Fibroblast of lung (primary cell): ENCODE results near the gene BABAM2. TPM values are rescaled to one million over a fixed set of nuclear protein-coding genes. Genes with fewer than 3 reads are reported as not detected.

Experiments
- DNase-seq, 2 donors: peaks; one replicate each; pipeline versions ENCODE4 v3.0.0 to v3.0.0-alpha.2; 2010; ENCODE audit warnings: low read depth in 2 of 2
- H2AFZ ChIP-seq: 2 replicates; pipeline ENCODE4 v1.5.1; 2012; ENCODE audit warnings: low read length, control low read depth, inconsistent platforms
- H3K27ac ChIP-seq: 2 replicates; pipeline ENCODE4 v1.5.1; 2011; ENCODE audit warnings: low read length, control low read depth; ENCODE audit not compliant: insufficient read depth
- H3K27me3 ChIP-seq: 2 replicates; pipeline ENCODE4 v1.5.1; 2011; ENCODE audit warnings: mild to moderate bottlenecking, low read length; ENCODE audit not compliant: control insufficient read depth, insufficient read depth
- H3K36me3 ChIP-seq: 2 replicates; pipeline ENCODE4 v1.5.1; 2011; ENCODE audit warnings: low read length; ENCODE audit not compliant: control insufficient read depth, insufficient read depth
- H3K4me1 ChIP-seq: 2 replicates; pipeline ENCODE4 v1.5.1; 2011; ENCODE audit warnings: low read length; ENCODE audit not compliant: control insufficient read depth, insufficient read depth; ENCODE audit errors: extremely low read depth
- H3K4me2 ChIP-seq: 2 replicates; pipeline ENCODE4 v1.5.1; 2011; ENCODE audit warnings: low read length, control low read depth; ENCODE audit not compliant: insufficient read depth; ENCODE audit errors: extremely low read depth
- H3K4me3 ChIP-seq, 4 experiments: fragments of 200-600 bp in 1 of 4; sonication (generic) in 1 of 4; replicated peaks in 1 of 4; 2 replicates each; pipeline ENCODE4 v1.5.1; 2011 to 2016; ENCODE audit warnings: low read length in 4 of 4, low read depth in 3 of 4, mild to moderate bottlenecking in 3 of 4, control low read depth in 2 of 4, inconsistent platforms in 1 of 4, mixed read lengths in 1 of 4; ENCODE audit not compliant: insufficient read depth in 1 of 4; ENCODE audit errors: control extremely low read depth in 1 of 4
- H3K79me2 ChIP-seq: 2 replicates; pipeline ENCODE4 v1.5.1; 2012; ENCODE audit warnings: mild to moderate bottlenecking, low read length, inconsistent platforms; ENCODE audit not compliant: control insufficient read depth, insufficient read depth
- H3K9ac ChIP-seq: 2 replicates; pipeline ENCODE4 v1.5.1; 2011; ENCODE audit warnings: mild to moderate bottlenecking, low read length, control low read depth; ENCODE audit not compliant: insufficient read depth
- H3K9me3 ChIP-seq: 2 replicates; pipeline ENCODE4 v1.5.1; 2012; ENCODE audit warnings: low read depth, low read length; ENCODE audit not compliant: control insufficient read depth, insufficient read depth
- H4K20me1 ChIP-seq: 2 replicates; pipeline ENCODE4 v1.5.1; 2011; ENCODE audit warnings: low read length; ENCODE audit not compliant: control insufficient read depth, insufficient read depth; ENCODE audit errors: extremely low read depth
- CTCF ChIP-seq, 2 donors: IDR thresholded peaks in 1 of 2; conservative IDR thresholded peaks in 1 of 2; 1 replicate in 1 of 2; 2 replicates in 1 of 2; pipeline ENCODE4 v1.5.1; 2011 to 2012; ENCODE audit warnings: low read length in 2 of 2, control low read depth in 1 of 2, inconsistent platforms in 1 of 2, low read depth in 1 of 2, mild to moderate bottlenecking in 1 of 2
- EZH2 ChIP-seq: IDR thresholded peaks from 2 replicates; pipeline ENCODE4 v1.5.1; 2012; ENCODE audit warnings: low read length, control low read depth, mild to moderate bottlenecking; ENCODE audit errors: missing control alignments
- polyA plus RNA-seq, 2 donors: library from polyadenylated mRNA; depleted of rRNA in 1 of 2; stranded (reverse) in 1 of 2; unstranded in 1 of 2; fragments of >200 nt; gene quantifications; 2 replicates each; pipeline ENCODE4 v1.2.1, GENCODE V29; 2011 to 2012; ENCODE audit warnings: missing spikeins in 1 of 2
- total RNA-seq: library from RNA; depleted of rRNA; stranded (reverse); fragments of >200 nt; gene quantifications from 2 replicates; pipeline ENCODE4 v1.2.1, GENCODE V29; 2014

The BABAM2 gene
- total and polyA plus RNA-seq, 2 donors (not counting 1 experiment from before 2014, with no cell fraction given): 25.6 to 33.4 TPM

GRCh38 chr2:28202719-28203118, 312.2 kb downstream of the BABAM2 start:
- no peak for TF ChIP-seq CTCF (conservative IDR thresholded peaks at IDR 0.05 in 1 of 2, IDR thresholded peaks at IDR 0.05 in 1 of 2; ENCODE audit: low read depth in 1 of 2, low read length in 2 of 2)
- no peak for TF ChIP-seq EZH2
- Histone ChIP-seq H3K9ac (no peak overlapping the region), H3K79me2 (no peaks in the 10 kb centered on the region), H3K4me1 (no peaks in the 10 kb centered on the region), H3K9me3 (no peaks in the 10 kb centered on the region), H3K27me3 (no peaks in the 10 kb centered on the region), H4K20me1 (no peaks in the 10 kb centered on the region), H3K27ac (no peak overlapping the region), H3K4me2 (no peak overlapping the region), H2AFZ (no peak overlapping the region), H3K36me3 (no peaks in the 10 kb centered on the region), H3K4me3 (no peak overlapping the region)
- DNase-seq: no peak

GRCh38 chr2:28206762-28207161, 316.2 kb downstream of the BABAM2 start:
- no peaks in the 10 kb centered on the region for H3K9me3 ChIP-seq
- H3K79me2 ChIP-seq: no peaks in the 10 kb centered on the region
- no peaks in the 10 kb centered on the region for H3K36me3 ChIP-seq
- H3K27ac ChIP-seq: no peak overlapping the region
- no peak overlapping the region for H3K4me3 ChIP-seq
- no peak overlapping the region for H2AFZ ChIP-seq
- no peaks in the 10 kb centered on the region for H4K20me1 ChIP-seq
- no peak for TF ChIP-seq CTCF (conservative IDR thresholded peaks at IDR 0.05 in 1 of 2, IDR thresholded peaks at IDR 0.05 in 1 of 2; ENCODE audit: low read depth in 1 of 2, low read length in 2 of 2)
- no peak for TF ChIP-seq EZH2
- DNase-seq: peak in 1 of 2 donors; percentile 34
- no peak overlapping the region for H3K9ac ChIP-seq
- H3K4me1 ChIP-seq: no peaks in the 10 kb centered on the region
- H3K4me2 ChIP-seq: no peak overlapping the region
- H3K27me3 ChIP-seq: no peaks in the 10 kb centered on the region

DNA sequence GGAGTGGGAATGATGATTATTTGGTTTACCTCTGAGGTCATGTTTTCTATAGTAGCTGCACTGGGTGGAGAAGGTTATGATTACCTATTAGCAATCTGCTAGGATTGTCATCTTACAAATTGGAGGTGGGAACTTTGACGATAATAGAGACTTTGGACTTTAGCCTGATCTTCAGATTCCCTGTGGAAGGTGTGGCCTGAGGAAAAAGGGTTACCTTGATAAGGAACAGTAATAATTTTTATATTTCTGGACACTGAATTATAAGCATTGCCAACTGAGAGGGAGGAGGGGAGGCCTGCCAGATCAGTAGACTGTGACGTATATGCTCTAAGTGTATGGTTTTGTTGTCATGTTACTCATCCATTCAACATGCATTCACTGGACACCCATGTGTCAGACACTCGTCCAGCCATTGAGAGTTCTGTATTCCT, 318.7 kb downstream of the BABAM2 start:
- Histone ChIP-seq H3K4me3 (no peak overlapping the region), H3K27ac (no peak overlapping the region), H3K9ac (no peak overlapping the region), H3K27me3 (no peaks in the 10 kb centered on the region), H3K4me1 (no peaks in the 10 kb centered on the region), H3K4me2 (no peak overlapping the region), H4K20me1 (no peaks in the 10 kb centered on the region), H3K9me3 (no peaks in the 10 kb centered on the region), H3K36me3 (no peaks in the 10 kb centered on the region), H2AFZ (no peak overlapping the region), H3K79me2 (no peaks in the 10 kb centered on the region)
- no peak for TF ChIP-seq CTCF (conservative IDR thresholded peaks at IDR 0.05 in 1 of 2, IDR thresholded peaks at IDR 0.05 in 1 of 2; ENCODE audit: low read depth in 1 of 2, low read length in 2 of 2)
- TF ChIP-seq EZH2: no peak
- peak in 1 of 2 donors; percentile 62 for DNase-seq
